ENCODE measurements around the gene DCDC2C.

DCDC2C gene

DNA sequence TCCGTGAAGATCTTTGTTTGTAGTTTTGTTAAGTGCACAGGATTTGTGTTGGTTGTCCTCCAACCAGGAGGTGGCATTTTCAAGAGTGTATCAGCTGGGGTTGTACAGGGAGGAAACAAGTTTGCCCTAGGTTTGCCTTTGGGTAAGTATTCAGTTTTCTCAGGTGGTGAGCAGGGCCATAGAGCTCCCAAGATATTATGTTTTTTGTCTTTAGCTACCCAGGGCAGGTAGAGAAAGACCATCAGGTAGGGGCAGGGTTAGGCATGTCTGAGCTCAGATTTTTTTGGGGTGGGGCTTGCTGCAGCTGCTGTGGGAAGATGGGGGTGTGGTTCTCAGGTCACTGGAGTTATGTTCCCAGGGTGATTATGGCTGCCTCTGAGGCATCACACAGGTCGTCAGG, 191.6 kb downstream of the DCDC2C start:
- DNase-seq (ENCODE audit: low read depth in 2 of 2) = no peak

Data from stimulated activated CD8-positive, alpha-beta memory T cell treated with anti-CD3 and anti-CD28 coated beads, Interleukin-15, amount 100 ng/mL, for 48 hours (primary cell).